ENCODE data around the gene SYTL2.

Gene SYTL2

DNA sequence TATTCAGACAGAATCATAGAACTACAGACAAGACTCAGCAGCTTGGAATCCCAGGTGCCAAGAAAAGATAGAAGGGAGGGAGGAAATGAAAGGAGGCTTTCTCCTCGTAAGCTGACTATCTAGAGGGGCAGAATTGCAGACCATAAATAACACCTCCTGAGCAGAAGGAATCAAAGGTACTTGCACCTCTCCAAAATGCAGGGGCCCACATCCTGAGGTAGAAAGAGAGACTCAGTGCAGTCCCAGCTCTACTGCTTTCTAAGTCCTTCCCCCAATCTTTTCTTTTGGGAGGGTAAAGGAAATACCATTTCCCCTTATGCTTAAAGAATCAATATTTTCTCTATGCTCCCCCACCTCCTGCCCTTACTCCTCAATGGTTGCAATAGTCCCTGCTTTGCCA, 55.2 kb downstream of the SYTL2 start:
- no peak for FAIRE-seq

DNA sequence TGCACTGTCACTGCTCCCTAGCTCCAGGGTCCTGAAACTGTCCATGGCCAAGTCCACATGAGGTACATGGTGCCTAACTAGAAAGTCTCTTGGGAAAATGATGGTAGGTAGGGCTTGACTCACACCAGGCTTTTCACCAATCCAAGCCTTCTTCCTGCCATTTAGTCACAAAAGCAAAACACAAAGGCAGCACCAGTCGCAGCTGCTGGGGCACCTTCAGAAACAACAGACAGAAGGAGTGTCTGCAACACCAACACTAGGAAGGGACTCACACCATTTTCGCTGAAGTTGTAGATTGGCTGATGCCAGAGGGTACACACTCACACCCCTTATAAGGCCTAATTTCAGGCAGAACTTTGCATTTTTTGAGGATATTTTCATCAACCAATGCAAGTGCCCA, 55.7 kb downstream of the SYTL2 start:
- FAIRE-seq, result no peak

GRCh38 chr11:85752890-85753581, 57.9 kb downstream of the SYTL2 start:
- no peak for FAIRE-seq

DNA sequence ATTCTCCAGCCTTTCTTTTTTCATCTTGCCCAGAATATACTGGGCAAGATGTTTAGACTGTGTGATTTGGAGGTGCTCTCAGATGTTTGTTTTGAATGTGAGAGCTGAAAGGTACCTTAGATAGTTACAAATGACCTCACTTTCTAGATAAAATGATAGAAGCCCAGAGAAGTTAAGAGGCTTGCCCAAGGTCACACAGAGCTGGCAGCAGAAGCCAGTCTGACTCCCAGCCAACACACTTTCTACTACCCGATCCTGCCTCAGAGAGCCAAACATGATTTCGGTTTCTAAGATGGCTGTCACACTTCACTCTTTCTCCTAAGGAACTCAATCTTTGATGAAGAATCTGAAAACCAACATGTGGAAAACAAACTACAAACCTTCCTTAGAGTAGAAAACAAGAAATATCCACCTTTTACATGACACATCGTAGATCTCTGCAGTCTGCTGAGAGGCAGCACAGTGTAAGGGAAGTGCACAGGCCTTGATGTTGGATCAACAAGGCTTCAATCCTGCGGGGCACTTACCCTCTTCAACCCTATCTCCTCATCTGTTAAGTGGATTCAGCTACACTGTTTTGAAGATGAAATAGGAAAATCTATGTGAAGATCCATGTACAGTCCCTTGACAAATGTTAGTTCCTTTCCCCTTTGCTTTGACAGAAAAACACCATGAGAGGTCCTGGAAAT, 58.6 kb downstream of the SYTL2 start:
- no peak for FAIRE-seq

DNA sequence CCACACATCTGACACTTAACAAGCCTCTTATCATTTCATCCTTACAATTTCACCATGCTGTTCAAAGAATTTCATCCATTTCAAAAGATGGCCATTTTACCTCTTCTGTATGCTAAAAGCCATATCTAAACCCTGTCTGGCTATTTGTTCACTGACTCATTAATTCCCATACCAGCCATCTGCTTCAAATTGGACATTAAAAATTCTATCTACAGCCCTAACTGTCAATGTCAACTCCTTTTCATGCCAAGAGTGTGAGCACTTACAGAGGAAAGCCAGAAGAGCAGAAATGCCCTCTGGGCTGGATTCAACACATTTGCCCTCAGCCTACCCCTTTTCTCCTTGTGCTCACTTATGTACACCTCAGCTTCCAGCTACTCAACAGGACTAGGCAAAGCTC, 59.2 kb downstream of the SYTL2 start:
- FAIRE-seq, result no peak

DNA sequence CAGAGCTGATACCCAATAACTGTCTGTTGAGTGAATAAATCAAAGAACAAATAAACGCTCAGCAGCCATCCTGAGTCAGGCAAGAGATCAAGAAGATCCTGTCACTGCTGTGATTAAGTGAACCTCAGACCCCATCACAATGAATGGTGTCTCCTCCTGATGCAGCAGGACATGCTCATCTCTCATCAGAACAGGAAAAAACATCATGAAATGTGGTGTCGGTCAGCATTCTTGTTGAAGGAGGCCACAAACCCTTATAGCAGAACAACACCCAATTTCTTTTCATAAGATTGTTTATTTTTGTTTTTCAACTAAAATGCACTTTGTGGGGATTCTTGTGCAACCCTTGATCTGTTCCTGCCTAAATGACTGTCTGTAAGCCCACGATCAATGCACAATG, 60.3 kb downstream of the SYTL2 start:
- no peak for FAIRE-seq

- FAIRE-seq, result no peak
These were observed 61.1 kb downstream of the SYTL2 start for GRCh38 chr11:85749884-85750283.

DNA sequence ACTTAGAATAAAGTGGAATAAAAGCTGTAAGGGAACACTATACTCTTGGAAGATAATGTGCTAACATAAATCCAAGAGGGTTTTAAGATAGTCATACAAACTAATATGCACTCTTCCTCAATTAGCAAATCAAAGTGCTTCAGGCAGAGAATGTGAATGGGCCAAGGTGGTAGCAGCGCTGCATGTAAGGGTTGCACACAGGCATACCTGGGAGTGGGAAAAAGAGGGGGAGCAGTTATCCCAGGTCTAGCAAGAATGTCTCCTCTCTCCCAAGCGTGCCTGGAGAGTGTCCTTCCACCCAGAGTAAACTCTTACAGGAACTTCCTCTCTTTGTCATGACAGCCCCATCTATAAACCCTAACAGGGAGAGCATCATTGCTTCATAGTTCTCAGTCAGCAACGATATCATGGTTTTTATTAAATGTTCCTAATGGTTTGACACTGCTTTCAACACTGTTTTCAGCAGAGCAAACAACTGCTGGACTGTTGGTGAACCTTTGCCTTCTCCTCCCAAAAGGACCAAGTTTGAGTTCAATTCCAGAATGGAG, 61.6 kb downstream of the SYTL2 start:
- FAIRE-seq, result no peak

DNA sequence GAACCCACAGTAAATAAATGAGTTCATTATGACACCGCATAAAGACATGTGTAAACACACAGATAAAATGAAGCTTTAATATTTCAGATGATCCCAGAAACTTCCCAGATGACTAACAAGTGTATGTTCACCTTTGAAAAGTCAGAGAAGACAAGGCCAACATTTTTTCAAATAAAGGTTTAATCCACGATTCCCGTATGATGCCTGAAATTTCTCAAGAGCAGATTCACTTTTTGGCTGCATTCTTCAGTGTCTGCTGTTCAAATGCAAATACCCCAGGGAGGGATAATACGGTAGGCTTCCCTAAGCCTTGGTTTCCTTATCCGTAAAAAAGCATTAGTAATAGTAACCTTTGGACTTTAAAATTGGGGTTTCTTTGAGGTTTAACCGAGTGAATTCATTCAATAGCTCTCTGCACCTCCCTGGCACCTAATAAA, 62.5 kb downstream of the SYTL2 start:
- FAIRE-seq, result no peak

- no peak for FAIRE-seq
These were observed 64.3 kb downstream of the SYTL2 start for GRCh38 chr11:85746670-85747069.

GRCh38 chr11:85745626-85746025, 65.3 kb downstream of the SYTL2 start:
- no peak for FAIRE-seq

DNA sequence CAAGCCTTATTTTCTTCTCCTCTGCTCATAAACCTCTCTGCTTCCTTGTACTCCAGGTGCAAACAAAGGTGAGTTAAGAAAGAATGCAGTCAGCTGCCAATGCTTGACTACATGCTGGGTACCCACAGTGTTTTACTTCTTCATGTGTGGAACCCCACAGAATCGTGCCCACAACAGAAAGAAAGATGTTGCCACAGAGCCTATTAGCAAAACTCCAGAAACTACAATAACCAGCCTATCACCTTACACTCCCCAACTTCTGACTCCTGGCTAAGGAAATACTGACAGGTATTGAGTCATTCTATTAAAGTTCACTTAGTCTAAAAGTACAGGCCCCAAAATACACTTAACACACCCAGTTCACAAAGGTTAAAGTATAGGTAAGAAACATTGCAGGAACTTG, 68.1 kb downstream of the SYTL2 start:
- FAIRE-seq, result no peak

- FAIRE-seq, result no peak
These were observed 68.6 kb downstream of the SYTL2 start for GRCh38 chr11:85742348-85742747.

GRCh38 chr11:85740481-85741400, 70.2 kb downstream of the SYTL2 start:
- no peak for FAIRE-seq

- FAIRE-seq, result no peak
These were observed 73.2 kb downstream of the SYTL2 start for GRCh38 chr11:85737738-85738137.

GRCh38 chr11:85735876-85736460, 75.0 kb downstream of the SYTL2 start:
- FAIRE-seq, result no peak

DNA sequence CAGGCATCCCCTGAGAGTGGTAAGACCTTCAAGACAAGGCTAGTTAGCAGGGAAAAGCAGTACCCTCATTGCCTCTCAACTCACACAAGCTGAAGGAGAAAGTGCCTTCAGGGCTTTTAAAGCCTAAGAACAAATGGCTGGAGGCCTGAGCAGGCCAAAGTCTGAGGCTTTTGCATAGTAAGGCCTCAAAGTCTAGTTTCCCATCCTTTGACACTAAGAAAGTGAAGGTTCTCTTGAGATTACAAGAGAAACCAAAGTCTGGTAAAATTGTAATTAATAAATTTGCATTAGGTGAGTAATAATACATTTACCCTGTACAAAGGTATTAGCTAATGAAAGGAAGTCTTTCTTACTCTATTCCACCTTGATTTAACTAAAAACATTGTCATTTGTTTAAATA, 78.0 kb downstream of the SYTL2 start:
- FAIRE-seq, result no peak

- FAIRE-seq, result no peak
These were observed 84.6 kb downstream of the SYTL2 start for GRCh38 chr11:85726381-85726780.

DNA sequence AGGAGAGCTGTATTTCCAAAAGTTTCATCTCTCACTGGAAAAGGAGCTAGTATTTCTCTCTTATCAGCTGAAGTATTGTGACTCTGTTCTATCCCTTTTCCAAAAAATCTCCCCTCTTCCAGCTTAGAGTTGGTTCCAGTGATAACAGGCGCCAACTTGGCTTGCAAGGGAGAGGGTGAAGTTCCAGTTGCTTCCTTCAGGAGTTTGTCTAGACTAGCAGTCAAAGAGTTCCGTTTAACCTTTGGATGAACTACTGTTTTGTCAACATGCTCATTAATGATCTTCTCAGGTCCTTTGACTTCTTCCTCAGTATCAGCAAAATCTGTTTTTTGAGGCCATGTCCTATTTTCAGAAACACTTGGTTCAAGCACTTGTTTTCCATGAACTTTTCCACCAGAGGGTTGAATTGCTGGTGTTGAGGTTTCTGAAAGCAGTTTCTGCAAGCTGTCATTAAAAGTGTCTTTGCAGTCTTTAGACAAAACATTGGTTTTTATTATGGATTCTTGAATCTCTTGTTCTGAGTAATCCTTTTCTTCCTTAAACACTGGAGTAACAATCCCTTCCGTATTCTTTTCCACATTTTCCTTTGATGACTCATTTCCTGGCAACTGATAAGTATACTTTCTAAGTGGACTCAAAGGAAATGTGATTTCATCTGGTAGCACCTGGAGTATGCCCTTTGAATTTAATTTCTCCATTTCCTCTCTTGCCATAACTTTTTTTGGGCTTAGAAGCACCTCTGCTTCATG, 85.3 kb downstream of the SYTL2 start:
- FAIRE-seq, result no peak

DNA sequence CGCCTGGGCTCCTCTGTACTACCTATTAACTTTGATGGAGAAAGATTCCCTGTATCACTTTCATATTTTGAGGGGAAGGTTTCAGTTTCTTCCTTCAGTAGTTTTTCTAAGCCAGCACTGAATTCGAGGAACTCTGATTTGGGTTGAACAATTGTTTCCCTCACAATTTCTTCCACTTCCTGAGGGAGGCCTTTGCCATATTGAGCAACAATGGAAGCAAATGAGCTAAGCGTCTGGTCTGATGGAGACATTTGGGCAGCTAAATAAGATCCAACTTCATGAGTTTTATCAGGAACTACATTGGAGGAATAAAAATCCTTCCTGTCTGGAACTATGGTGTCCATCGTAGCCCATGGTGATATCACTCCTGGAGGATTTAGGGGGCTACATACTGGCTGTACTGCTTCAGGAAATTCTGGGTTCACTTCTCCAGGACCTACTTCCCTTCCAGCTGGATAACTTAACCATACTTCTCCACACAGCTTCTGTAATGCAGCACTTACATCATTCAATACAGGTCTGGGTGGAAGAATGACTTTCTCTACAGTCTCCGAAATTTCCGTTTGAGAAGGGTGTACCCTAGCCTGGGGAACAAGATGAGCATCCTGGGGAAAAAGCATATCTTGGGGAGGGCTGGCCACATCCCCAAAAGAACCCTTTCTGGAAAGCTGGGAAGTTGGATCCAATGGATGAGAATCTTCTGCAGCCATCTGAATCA, 86.0 kb downstream of the SYTL2 start:
- FAIRE-seq, result no peak

DNA sequence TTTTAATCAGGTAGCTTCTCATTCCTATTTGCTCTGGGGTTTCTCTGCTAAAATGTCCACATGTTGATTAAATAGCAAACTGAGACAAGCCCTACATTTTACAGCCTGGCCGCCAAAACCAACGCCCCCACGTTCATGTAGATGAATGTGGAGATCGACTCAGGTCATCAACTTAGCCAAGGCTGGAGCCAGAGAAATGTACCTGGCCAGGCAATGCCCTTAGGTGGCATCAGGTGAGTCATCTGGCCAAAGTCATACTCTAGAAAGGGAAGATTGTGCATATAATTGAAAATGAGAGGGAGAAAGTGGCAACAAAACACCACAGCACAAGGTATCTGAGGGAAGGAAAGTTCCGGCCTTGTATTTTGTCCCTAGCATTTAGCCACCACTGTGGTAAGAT, 87.9 kb downstream of the SYTL2 start:
- no peak for FAIRE-seq

DNA sequence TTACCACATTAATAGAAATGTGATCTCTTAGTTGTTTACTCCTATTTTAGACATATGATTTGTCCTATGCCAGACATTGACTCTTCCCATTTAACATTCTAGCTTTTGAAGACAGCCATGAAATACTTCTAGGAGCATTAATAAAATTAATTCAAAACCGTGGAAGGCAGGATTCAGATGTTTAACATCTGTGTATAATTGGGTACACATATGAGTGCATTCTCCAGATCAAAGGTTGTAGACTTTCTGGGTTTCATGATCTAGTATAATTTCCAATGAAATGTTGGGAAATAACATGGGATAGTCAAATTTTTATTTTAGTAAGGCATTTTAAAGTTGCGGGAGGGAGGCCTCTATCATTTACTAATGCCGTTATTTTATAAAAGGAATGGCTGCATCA, 89.8 kb downstream of the SYTL2 start:
- no peak for FAIRE-seq

Measured in A204.1 (cell line).